HEK293 (cell line): ENCODE results near the gene ZNF672.

ENCODE experiments used
- CTCF ChIA-PET: fragments of 350-600 bp; formaldehyde crosslinking; extraction: SDS; loops from one replicate; lab custom pipeline; 2021; ENCODE audit warnings: antibody characterized with exemption; lab: Yijun Ruan, JAX
- POLR2A ChIA-PET: fragments of 300-600 bp; formaldehyde crosslinking; extraction: SDS; loops from one replicate; lab custom pipeline; 2020; ENCODE audit warnings: antibody characterized with exemption, inconsistent platforms; lab: Yijun Ruan, JAX
- H3K27ac ChIP-seq: fragments of 200-500 bp; sonication (Bioruptor generic); 2 replicates; pipeline ENCODE4 v1.5.1; 2014; ENCODE audit warnings: low read depth, low read length, control low read depth, inconsistent platforms; ENCODE audit errors: extremely low read depth
- H3K36me3 ChIP-seq, 2 experiments: fragments of 200-500 bp in 1 of 2; sonication (Bioruptor generic) in 1 of 2; 1 replicate in 1 of 2; 2 replicates in 1 of 2; pipeline ENCODE4 v1.5.1; 2014 to 2017; ENCODE audit warnings: inconsistent platforms in 2 of 2, low read length in 2 of 2; ENCODE audit not compliant: control insufficient read depth in 2 of 2, insufficient read depth in 1 of 2
- H3K4me1 ChIP-seq: fragments of 200-500 bp; sonication (Bioruptor generic); 2 replicates; pipeline ENCODE4 v1.5.1; 2014; ENCODE audit warnings: mild to moderate bottlenecking, low read length, inconsistent platforms; ENCODE audit not compliant: control insufficient read depth, insufficient read depth
- H3K4me3 ChIP-seq: 2 replicates; pipeline ENCODE4 v1.5.1; 2011; ENCODE audit warnings: low read depth, mild to moderate bottlenecking, control low read depth, low read length, moderate library complexity
- H3K9me3 ChIP-seq: fragments of 200-500 bp; sonication (Bioruptor generic); 2 replicates; pipeline ENCODE4 v1.5.1; 2014; ENCODE audit warnings: low read depth, low read length, inconsistent platforms; ENCODE audit not compliant: control insufficient read depth, insufficient read depth
- BCL6B ChIP-seq: fragments of 450-650 bp; formaldehyde crosslinking; IDR thresholded peaks from 2 replicates; pipeline ENCODE4 v1.5.1; 2017; ENCODE audit warnings: missing biosample characterization, missing genetic modification characterization
- EGR2 ChIP-seq: fragments of 450-650 bp; formaldehyde crosslinking; IDR thresholded peaks from 2 replicates; pipeline ENCODE4 v1.5.1; 2016; ENCODE audit warnings: low read depth, missing biosample characterization, missing genetic modification characterization
- GLIS1 ChIP-seq: fragments of 450-650 bp; formaldehyde crosslinking; IDR thresholded peaks from 2 replicates; pipeline ENCODE4 v1.5.1; 2016; ENCODE audit warnings: missing biosample characterization, missing genetic modification characterization
- PRDM10 ChIP-seq: fragments of 450-650 bp; formaldehyde crosslinking; IDR thresholded peaks from 2 replicates; pipeline ENCODE4 v1.5.1; 2016; ENCODE audit warnings: missing biosample characterization, missing genetic modification characterization
- SALL2 ChIP-seq: fragments of 450-650 bp; formaldehyde crosslinking; IDR thresholded peaks from 2 replicates; pipeline ENCODE4 v1.5.0; 2017; ENCODE audit warnings: missing biosample characterization, mild to moderate bottlenecking, missing genetic modification characterization, borderline replicate concordance
- ZBTB21 ChIP-seq: fragments of 450-650 bp; formaldehyde crosslinking; IDR thresholded peaks from 2 replicates; pipeline ENCODE4 v1.5.1; 2017; ENCODE audit warnings: missing biosample characterization, missing genetic modification characterization
- ZBTB48 ChIP-seq: fragments of 450-650 bp; formaldehyde crosslinking; IDR thresholded peaks from 2 replicates; pipeline ENCODE4 v1.5.1; 2016; ENCODE audit warnings: missing biosample characterization, missing genetic modification characterization
- ZBTB6 ChIP-seq: fragments of 450-650 bp; formaldehyde crosslinking; IDR thresholded peaks from 2 replicates; pipeline ENCODE4 v1.5.1; 2017; ENCODE audit warnings: missing biosample characterization, missing genetic modification characterization
- ZFHX2 ChIP-seq: fragments of 450-650 bp; formaldehyde crosslinking; conservative IDR thresholded peaks from 2 replicates; pipeline ENCODE4 v1.5.1; 2016; ENCODE audit warnings: missing biosample characterization, missing genetic modification characterization
- ZNF155 ChIP-seq: fragments of 450-650 bp; formaldehyde crosslinking; IDR thresholded peaks from 2 replicates; pipeline ENCODE4 v1.5.1; 2016; ENCODE audit warnings: missing biosample characterization, missing genetic modification characterization
- ZNF16 ChIP-seq: fragments of 450-650 bp; formaldehyde crosslinking; IDR thresholded peaks from 2 replicates; pipeline ENCODE4 v1.5.1; 2016; ENCODE audit warnings: low read depth, missing biosample characterization, missing genetic modification characterization
- ZNF169 ChIP-seq: fragments of 450-650 bp; formaldehyde crosslinking; IDR thresholded peaks from 2 replicates; pipeline ENCODE4 v1.5.1; 2016; ENCODE audit warnings: missing biosample characterization, missing genetic modification characterization
- ZNF211 ChIP-seq: fragments of 450-650 bp; formaldehyde crosslinking; IDR thresholded peaks from 2 replicates; pipeline ENCODE4 v1.5.1; 2016; ENCODE audit warnings: low read depth, missing biosample characterization, missing genetic modification characterization
- ZNF221 ChIP-seq: fragments of 450-650 bp; formaldehyde crosslinking; IDR thresholded peaks from 2 replicates; pipeline ENCODE4 v1.5.1; 2017; ENCODE audit warnings: missing biosample characterization, missing genetic modification characterization, borderline replicate concordance
- ZNF223 ChIP-seq: fragments of 450-650 bp; formaldehyde crosslinking; IDR thresholded peaks from 2 replicates; pipeline ENCODE4 v1.5.1; 2016; ENCODE audit warnings: missing biosample characterization, missing genetic modification characterization
- ZNF26 ChIP-seq: fragments of 450-650 bp; formaldehyde crosslinking; IDR thresholded peaks from 2 replicates; pipeline ENCODE4 v1.5.1; 2016; ENCODE audit warnings: missing biosample characterization, missing genetic modification characterization
- ZNF266 ChIP-seq: fragments of 450-650 bp; formaldehyde crosslinking; IDR thresholded peaks from 2 replicates; pipeline ENCODE4 v1.5.1; 2016; ENCODE audit warnings: missing biosample characterization, missing genetic modification characterization, low read depth
- ZNF350 ChIP-seq: fragments of 450-650 bp; formaldehyde crosslinking; IDR thresholded peaks from 2 replicates; pipeline ENCODE4 v1.5.0; 2017; ENCODE audit warnings: missing biosample characterization, mild to moderate bottlenecking, missing genetic modification characterization
- ZNF561 ChIP-seq: fragments of 450-650 bp; IDR thresholded peaks from 2 replicates; pipeline ENCODE4 v1.5.1; 2018; ENCODE audit warnings: missing biosample characterization, missing genetic modification characterization, borderline replicate concordance
- ZNF610 ChIP-seq: fragments of 450-650 bp; formaldehyde crosslinking; IDR thresholded peaks from 2 replicates; pipeline ENCODE4 v1.5.1; 2016; ENCODE audit warnings: missing biosample characterization, missing genetic modification characterization, borderline replicate concordance
- ZNF623 ChIP-seq: fragments of 450-650 bp; formaldehyde crosslinking; IDR thresholded peaks from 2 replicates; pipeline ENCODE4 v1.5.1; 2016; ENCODE audit warnings: missing biosample characterization, missing genetic modification characterization
- ZNF629 ChIP-seq: fragments of 450-650 bp; formaldehyde crosslinking; IDR thresholded peaks from 2 replicates; pipeline ENCODE4 v1.5.1; 2017; ENCODE audit warnings: missing biosample characterization, missing genetic modification characterization
- ZNF658 ChIP-seq: fragments of 450-650 bp; formaldehyde crosslinking; IDR thresholded peaks from 2 replicates; pipeline ENCODE4; 2016; ENCODE audit warnings: missing biosample characterization, missing genetic modification characterization
- ZNF837 ChIP-seq: fragments of 450-650 bp; formaldehyde crosslinking; IDR thresholded peaks from 2 replicates; pipeline ENCODE4 v1.5.1; 2016; ENCODE audit warnings: missing biosample characterization, missing genetic modification characterization
- ZNF843 ChIP-seq: fragments of 450-650 bp; formaldehyde crosslinking; IDR thresholded peaks from 2 replicates; pipeline ENCODE4 v1.5.1; 2016; ENCODE audit warnings: missing biosample characterization, missing genetic modification characterization
- ZSCAN5A ChIP-seq: fragments of 450-650 bp; formaldehyde crosslinking; IDR thresholded peaks from 2 replicates; pipeline ENCODE4 v1.5.1; 2016; ENCODE audit warnings: missing biosample characterization, missing genetic modification characterization

Gene ZNF672

GRCh38 chr1:248890549-248891498 is 52.8 kb downstream of the ZNF672 start:
- no peaks in the 10 kb centered on the region for H3K36me3 ChIP-seq
- H3K27ac ChIP-seq, result no peak overlapping the region
- ChIA-PET CTCF (no interaction called here), POLR2A (no interaction called here)
- no peaks in the 10 kb centered on the region for H3K4me1 ChIP-seq
- no peaks in the 10 kb centered on the region for H3K9me3 ChIP-seq
- no peak overlapping the region for H3K4me3 ChIP-seq
- TF ChIP-seq ZNF623, result no peak
- TF ChIP-seq ZNF266 (tag by site-specific recombination), result no peak
- TF ChIP-seq ZNF221 (tag by site-specific recombination), result no peak
- no peak for TF ChIP-seq ZNF155
- peak; percentile 83 for TF ChIP-seq ZFHX2
- no peak for TF ChIP-seq ZSCAN5A (tag by site-specific recombination)
- no peak for TF ChIP-seq ZNF169 (tag by site-specific recombination)
- no peak for TF ChIP-seq ZNF843
- TF ChIP-seq EGR2 (tag by site-specific recombination), result peak; percentile 75
- TF ChIP-seq ZNF350 (tag by site-specific recombination), result no peak
- TF ChIP-seq ZNF561 (tag by site-specific recombination), result no peak

GRCh38 chr1:248891758-248892157 is 53.7 kb downstream of the ZNF672 start:
- Histone ChIP-seq H3K36me3 (no peaks in the 10 kb centered on the region), H3K4me1 (no peaks in the 10 kb centered on the region), H3K27ac (no peak overlapping the region), H3K9me3 (no peaks in the 10 kb centered on the region), H3K4me3 (no peak overlapping the region)
- ChIA-PET CTCF (no interaction called here), POLR2A (no interaction called here)
- TF ChIP-seq ZBTB48 (tag by site-specific recombination) (no peak), ZNF26 (no peak), ZNF837 (tag by site-specific recombination) (no peak), ZNF223 (tag by site-specific recombination) (no peak), ZNF16 (tag by site-specific recombination) (no peak), BCL6B (tag by site-specific recombination) (no peak), ZBTB21 (tag by site-specific recombination) (no peak), PRDM10 (no peak), ZNF658 (tag by site-specific recombination) (no peak), GLIS1 (tag by site-specific recombination) (no peak), ZNF843 (no peak), ZNF629 (tag by site-specific recombination) (no peak), ZNF211 (tag by site-specific recombination) (no peak), ZBTB6 (tag by site-specific recombination) (no peak), ZNF610 (tag by site-specific recombination) (no peak), SALL2 (no peak)
